PC-3 (cell line): ENCODE results near the gene EXOC6B. TPM values are rescaled to one million over a fixed set of nuclear protein-coding genes. Genes with fewer than 3 reads are reported as not detected.

Source experiments
- ATAC-seq: fragments of 200-7000 bp; cut with Tn5 transposase; 2 replicates; pipeline ENCODE4 v1.9.1; 2020; ENCODE audit warnings: mild to moderate bottlenecking, moderate library complexity
- BruUV-seq: library from RNA; stranded (reverse); fragments of 400-500 nt; replicated peaks from 2 replicates; lab custom pipeline; 2021; lab: Mats Ljungman, UMichigan
- CTCF ChIA-PET: fragments of 300-600 bp; sonication (Branson Sonifier 250); formaldehyde crosslinking; loops from one replicate; lab custom pipeline; 2022; ENCODE audit warnings: antibody characterized with exemption; lab: Charles Lee
- POLR2A ChIA-PET: fragments of 300-600 bp; sonication (Branson Sonifier 250); formaldehyde crosslinking; loops from one replicate; lab custom pipeline; 2022; ENCODE audit warnings: antibody characterized with exemption; ENCODE audit not compliant: unreplicated experiment; lab: Charles Lee
- DNase-seq: peaks from one replicate; pipeline ENCODE4 v3.0.0-alpha.2; 2015
- H2AFZ ChIP-seq: fragments of 300-600 bp; sonication (generic); 2 replicates; pipeline ENCODE4 v1.6.0; 2016; ENCODE audit warnings: antibody characterized with exemption, low read length
- H3F3A ChIP-seq: fragments of 300-600 bp; sonication (generic); one replicate; pipeline ENCODE4 v1.6.0; 2017; ENCODE audit warnings: antibody characterized with exemption, low read length, control low read depth, mild to moderate bottlenecking; ENCODE audit not compliant: unreplicated experiment
- H3K27ac ChIP-seq: fragments of 300-600 bp; sonication (generic); 2 replicates; pipeline ENCODE4 v1.5.1; 2016; ENCODE audit warnings: mild to moderate bottlenecking, low read length
- H3K27me3 ChIP-seq: fragments of 300-600 bp; sonication (generic); 2 replicates; pipeline ENCODE4 v1.6.1; 2016; ENCODE audit warnings: low read length, mixed read lengths
- H3K36me3 ChIP-seq: fragments of 300-600 bp; sonication (generic); 2 replicates; pipeline ENCODE4 v1.6.1; 2016; ENCODE audit warnings: low read depth, mixed run types, low read length, mixed read lengths
- H3K4me1 ChIP-seq: fragments of 300-600 bp; sonication (generic); 2 replicates; pipeline ENCODE4 v1.5.1; 2016; ENCODE audit warnings: low read length; ENCODE audit not compliant: insufficient read depth
- H3K4me2 ChIP-seq: fragments of 300-600 bp; sonication (generic); 2 replicates; pipeline ENCODE4 v1.6.0; 2016; ENCODE audit warnings: low read length
- H3K4me3 ChIP-seq: fragments of 300-600 bp; sonication (generic); 2 replicates; pipeline ENCODE4 v1.5.1; 2016; ENCODE audit warnings: mild to moderate bottlenecking, low read length, mixed read lengths
- H3K79me2 ChIP-seq: fragments of 300-600 bp; sonication (generic); 2 replicates; pipeline ENCODE4 v1.6.1; 2017; ENCODE audit warnings: low read length, mixed read lengths
- H3K9ac ChIP-seq: fragments of 300-600 bp; sonication (generic); 2 replicates; pipeline ENCODE4 v1.6.0; 2016; ENCODE audit warnings: mild to moderate bottlenecking, low read length
- H3K9me2 ChIP-seq: fragments of 300-600 bp; sonication (generic); replicated peaks from 2 replicates; pipeline ENCODE4 v1.6.1; 2016; ENCODE audit warnings: mixed run types, low read length, mixed read lengths
- H3K9me3 ChIP-seq: fragments of 300-600 bp; sonication (generic); 2 replicates; pipeline ENCODE4 v1.6.1; 2016; ENCODE audit warnings: low read length, mixed read lengths
- H4K20me1 ChIP-seq: fragments of 300-600 bp; sonication (generic); 2 replicates; pipeline ENCODE4 v1.6.1; 2016; ENCODE audit warnings: low read length, mixed read lengths
- CTCF ChIP-seq: fragments of 300-600 bp; sonication (generic); conservative IDR thresholded peaks from 2 replicates; pipeline ENCODE4 v1.5.1; 2017; ENCODE audit warnings: antibody characterized with exemption, low read depth, mild to moderate bottlenecking, low read length
- EZH2 ChIP-seq: fragments of 300-600 bp; sonication (generic); IDR thresholded peaks from one replicate; pipeline ENCODE4 v1.6.1; 2017; ENCODE audit warnings: antibody characterized with exemption, mild to moderate bottlenecking, low read length; ENCODE audit not compliant: unreplicated experiment
- EZH2phosphoT487 ChIP-seq: fragments of 300-600 bp; sonication (generic); IDR thresholded peaks from 2 replicates; pipeline ENCODE4 v1.6.1; 2018; ENCODE audit warnings: mild to moderate bottlenecking, antibody characterized with exemption, low read length, borderline replicate concordance
- intact Hi-C: fragments of 100-400 bp; cut with micrococcal nuclease; formaldehyde crosslinking; loops from 2 replicates; pipeline ENCODE4 v1.9.0; 2023
- total RNA-seq: library from RNA; depleted of rRNA; stranded (reverse); fragments of >200 nt; gene quantifications from 2 replicates; pipeline ENCODE4 v1.2.3, GENCODE V29; 2014

Gene EXOC6B
- total RNA-seq, 1 experiment from 2014 or later: 13.9 TPM

GRCh38 chr2:72848436-72849137 lies 22.8 kb upstream of the EXOC6B start:
- Histone ChIP-seq H3K9ac (no peak overlapping the region), H3K36me3 (no peaks in the 10 kb centered on the region), H3K4me3 (no peak overlapping the region), H3K79me2 (no peaks in the 10 kb centered on the region), H4K20me1 (no peaks in the 10 kb centered on the region), H3K4me2 (no peak overlapping the region), H3K27ac (no peak overlapping the region), H3K9me3 (no peaks in the 10 kb centered on the region), H3K27me3 (peaks cover 12% of the 10 kb centered on the region; the same call in 1 of the 2 replicates), H3F3A (no peaks in the 10 kb centered on the region), H3K4me1 (no peaks in the 10 kb centered on the region), H3K9me2 (no peaks in the 10 kb centered on the region), H2AFZ (no peak overlapping the region)
- CTCF ChIA-PET: no interaction called here
- intact Hi-C loops: no loop called here
- POLR2A ChIA-PET: no interaction called here
- DNase-seq: no peak
- TF ChIP-seq EZH2 (no peak), EZH2phosphoT487 (no peak), CTCF (no peak)
- ATAC-seq: no peak
- BruUV-seq: no TSS peak

DNA sequence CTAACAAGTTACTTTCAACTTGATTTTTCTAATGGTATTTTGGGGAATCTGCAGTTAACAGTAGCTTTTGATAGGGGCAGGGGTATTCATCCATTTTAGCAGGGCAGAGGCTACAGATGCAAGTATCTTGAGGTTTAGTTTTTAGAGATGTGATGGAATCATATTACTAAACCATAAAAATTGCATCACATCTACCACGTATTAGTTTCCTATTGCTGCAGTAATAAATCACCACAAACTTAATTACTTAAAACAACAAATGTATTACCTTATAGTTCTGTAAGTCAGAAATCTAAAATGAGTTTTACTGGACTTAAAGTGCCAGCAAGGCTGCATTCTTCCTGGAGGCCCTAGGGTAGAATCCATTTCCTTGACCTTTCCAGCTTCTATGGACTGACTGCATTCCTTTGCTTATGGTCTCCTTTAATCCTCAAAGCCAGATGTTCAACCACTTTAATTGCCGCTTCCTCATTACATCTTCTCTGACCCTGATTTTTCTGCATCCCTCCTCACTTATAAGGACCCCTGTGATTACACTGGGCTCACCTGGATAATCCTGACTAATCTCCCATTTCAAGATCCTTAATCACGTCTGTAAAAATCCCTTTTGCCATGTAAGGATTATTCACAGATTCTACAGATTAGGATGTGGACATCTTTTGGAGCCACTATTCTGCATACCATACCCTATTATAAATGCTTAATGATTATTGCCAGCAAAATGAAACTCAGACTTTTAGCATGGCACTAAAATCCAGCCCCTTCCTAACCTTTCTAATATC lies 21.9 kb upstream of the EXOC6B start:
- intact Hi-C loops: no loop called here
- no peaks in the 10 kb centered on the region for H3K9me3 ChIP-seq
- H3K4me3 ChIP-seq: no peak overlapping the region
- DNase-seq (no peak), ATAC-seq (no peak)
- TF ChIP-seq EZH2phosphoT487: no peak
- no peak for TF ChIP-seq EZH2
- no peak for TF ChIP-seq CTCF
- ChIA-PET CTCF (no interaction called here), POLR2A (no interaction called here)
- no peak overlapping the region for H2AFZ ChIP-seq
- no peaks in the 10 kb centered on the region for H3K36me3 ChIP-seq
- no peaks in the 10 kb centered on the region for H3K9me2 ChIP-seq
- no TSS peak for BruUV-seq
- H3K4me1 ChIP-seq: no peaks in the 10 kb centered on the region
- H3K79me2 ChIP-seq: no peaks in the 10 kb centered on the region
- H3F3A ChIP-seq: no peaks in the 10 kb centered on the region
- H3K4me2 ChIP-seq: no peak overlapping the region
- no peak overlapping the region for H3K9ac ChIP-seq
- no peaks in the 10 kb centered on the region for H4K20me1 ChIP-seq
- H3K27ac ChIP-seq: no peak overlapping the region
- peaks cover 12% of the 10 kb centered on the region; the same call in 1 of the 2 replicates for H3K27me3 ChIP-seq
